ENCODE results near the gene ZNF428. TPM values are rescaled to one million over a fixed set of nuclear protein-coding genes. Genes with fewer than 3 reads are reported as not detected.
"Not testable (repeated sequence)": the region's sequence is repeated elsewhere in the genome, so short reads cannot be mapped to it uniquely, and the experiment has no call there.

The ZNF428 gene
- total and polyA plus RNA-seq, 10 donors, result 19.9 to 54.7 (median 27.7) TPM

DNA sequence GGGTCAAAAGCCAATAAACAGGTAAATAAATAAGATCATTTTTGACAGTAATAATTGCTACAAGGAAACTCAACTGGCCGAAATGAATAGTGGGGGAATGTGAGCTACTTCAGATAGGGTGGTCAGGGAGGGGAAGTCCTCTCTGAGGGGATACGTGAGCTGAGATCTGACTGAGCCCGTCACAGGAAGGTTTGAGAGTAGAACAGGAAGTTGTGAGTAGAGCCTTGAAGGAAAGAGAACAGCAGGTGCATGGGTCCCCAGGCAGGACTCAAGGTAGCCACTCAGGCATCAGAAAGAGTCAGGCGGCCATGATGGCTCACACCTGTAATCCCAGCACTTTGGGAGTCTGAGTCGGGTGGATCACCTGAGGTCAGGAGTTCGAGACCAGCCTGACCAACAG, 29.8 kb downstream of the ZNF428 start:
- H3K4me1 ChIP-seq, result peaks cover 12 to 38% (median 21%) of the 10 kb centered on the region in 6 donors
- no peak for DNase-seq
- TF ChIP-seq, protein P1, sequence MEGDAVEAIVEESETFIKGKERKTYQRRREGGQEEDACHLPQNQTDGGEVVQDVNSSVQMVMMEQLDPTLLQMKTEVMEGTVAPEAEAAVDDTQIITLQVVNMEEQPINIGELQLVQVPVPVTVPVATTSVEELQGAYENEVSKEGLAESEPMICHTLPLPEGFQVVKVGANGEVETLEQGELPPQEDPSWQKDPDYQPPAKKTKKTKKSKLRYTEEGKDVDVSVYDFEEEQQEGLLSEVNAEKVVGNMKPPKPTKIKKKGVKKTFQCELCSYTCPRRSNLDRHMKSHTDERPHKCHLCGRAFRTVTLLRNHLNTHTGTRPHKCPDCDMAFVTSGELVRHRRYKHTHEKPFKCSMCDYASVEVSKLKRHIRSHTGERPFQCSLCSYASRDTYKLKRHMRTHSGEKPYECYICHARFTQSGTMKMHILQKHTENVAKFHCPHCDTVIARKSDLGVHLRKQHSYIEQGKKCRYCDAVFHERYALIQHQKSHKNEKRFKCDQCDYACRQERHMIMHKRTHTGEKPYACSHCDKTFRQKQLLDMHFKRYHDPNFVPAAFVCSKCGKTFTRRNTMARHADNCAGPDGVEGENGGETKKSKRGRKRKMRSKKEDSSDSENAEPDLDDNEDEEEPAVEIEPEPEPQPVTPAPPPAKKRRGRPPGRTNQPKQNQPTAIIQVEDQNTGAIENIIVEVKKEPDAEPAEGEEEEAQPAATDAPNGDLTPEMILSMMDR (IDR thresholded peaks at IDR 0.05 in 8 of 11, conservative IDR thresholded peaks at IDR 0.05 in 3 of 11), result no peak
- no peak for TF ChIP-seq POLR2A (IDR thresholded peaks at IDR 0.05)
- no peak for TF ChIP-seq POLR2AphosphoS5 (IDR thresholded peaks at IDR 0.05)
- no peaks in the 10 kb centered on the region for H3K9me3 ChIP-seq
- intact Hi-C loops (cut with DNase I; ENCODE audit: low total_unique reads), result loop anchor here (10.0 kb wide), 1 partner anchor 55 kb away; the partner anchor contains the start of gene ZNF575
- peak overlapping the region in 5 of 8 donors; percentile 4 to 64 (median 26) for H3K27ac ChIP-seq
- 44 to 51% (median 47%) methylated on average over 6 of the region's 6 CpGs for WGBS, 5 donors
- H3K36me3 ChIP-seq, result peaks cover 0 to 80% (median 28%) of the 10 kb centered on the region in 6 donors
- no peaks in the 10 kb centered on the region for H3K27me3 ChIP-seq (replicated peaks in 1 of 7)
- no peak overlapping the region for H3K4me3 ChIP-seq

DNA sequence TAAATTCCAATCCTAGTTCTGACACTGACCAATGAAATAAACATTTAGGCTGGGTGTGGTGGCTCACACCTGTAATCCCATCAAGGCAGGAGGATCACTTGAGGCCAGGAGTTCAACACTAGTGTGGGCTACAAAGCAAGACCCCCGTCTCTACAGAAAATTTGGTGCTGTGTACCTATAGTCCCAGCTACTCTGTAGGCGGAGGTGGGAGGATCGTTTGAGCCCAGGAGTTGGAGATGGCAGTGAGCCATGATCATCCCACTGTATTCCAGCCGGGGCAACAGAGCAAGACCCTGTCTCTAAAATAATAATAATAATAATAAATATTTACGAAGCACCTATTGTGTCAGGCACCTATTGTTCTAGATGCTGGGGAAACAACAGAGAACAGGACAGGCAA, 30.2 kb downstream of the ZNF428 start:
- H3K36me3 ChIP-seq, result peaks cover 0 to 79% (median 28%) of the 10 kb centered on the region in 6 donors
- TF ChIP-seq POLR2A (IDR thresholded peaks at IDR 0.05) (no peak), POLR2AphosphoS5 (IDR thresholded peaks at IDR 0.05) (no peak)
- TF ChIP-seq, protein P1 (IDR thresholded peaks at IDR 0.05 in 8 of 11, conservative IDR thresholded peaks at IDR 0.05 in 3 of 11), result no peak
- no peak for DNase-seq
- intact Hi-C loops (cut with DNase I; ENCODE audit: low total_unique reads), result loop anchor here (10.0 kb wide), 1 partner anchor 54 kb away; the partner anchor contains the start of gene ZNF575
- peaks cover 8 to 38% (median 20%) of the 10 kb centered on the region in 6 donors for H3K4me1 ChIP-seq
- H3K9me3 ChIP-seq, result no peaks in the 10 kb centered on the region
- H3K4me3 ChIP-seq, result no peak overlapping the region
- H3K27ac ChIP-seq, result peak overlapping the region in 5 of 8 donors; percentile 4 to 64 (median 26)
- 85 to 96% (median 93%) methylated on average over 5 of the region's 5 CpGs for WGBS, 5 donors
- no peaks in the 10 kb centered on the region for H3K27me3 ChIP-seq (replicated peaks in 1 of 7)

DNA sequence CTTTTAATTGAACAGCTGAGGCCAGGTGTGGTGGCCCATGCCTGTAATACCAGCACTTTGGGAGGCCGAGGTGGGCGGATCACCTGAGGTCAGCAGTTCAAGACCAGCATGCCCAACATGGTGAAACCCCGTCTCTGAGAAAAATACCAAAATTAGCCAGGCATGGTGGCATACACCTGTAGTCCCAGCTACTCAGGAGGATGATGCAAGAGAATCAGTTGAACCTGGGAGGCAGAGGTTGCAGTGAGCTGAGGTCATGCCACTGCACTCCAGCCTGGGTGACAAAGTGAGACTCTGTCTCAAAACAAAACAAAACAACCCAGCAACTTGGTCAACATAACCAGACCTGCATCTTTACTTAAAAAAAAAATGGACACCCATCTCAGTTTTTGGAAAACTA, 32.4 kb downstream of the ZNF428 start:
- DNase-seq; H3K4me3 ChIP-seq; H3K27me3 ChIP-seq (replicated peaks in 1 of 7); H3K27ac ChIP-seq; H3K9me3 ChIP-seq: not testable (repeated sequence)
- 86 to 95% (median 92%) methylated on average over 3 of the region's 3 CpGs for WGBS, 5 donors
- H3K4me1 ChIP-seq, result peaks cover 4 to 42% (median 19%) of the 10 kb centered on the region in 6 donors
- peaks cover 0 to 56% (median 14%) of the 10 kb centered on the region in 6 donors for H3K36me3 ChIP-seq
- intact Hi-C loops (cut with DNase I; ENCODE audit: low total_unique reads), result loop anchor here (10.0 kb wide), 1 partner anchor 52 kb away; the partner anchor contains the start of gene ZNF575

DNA sequence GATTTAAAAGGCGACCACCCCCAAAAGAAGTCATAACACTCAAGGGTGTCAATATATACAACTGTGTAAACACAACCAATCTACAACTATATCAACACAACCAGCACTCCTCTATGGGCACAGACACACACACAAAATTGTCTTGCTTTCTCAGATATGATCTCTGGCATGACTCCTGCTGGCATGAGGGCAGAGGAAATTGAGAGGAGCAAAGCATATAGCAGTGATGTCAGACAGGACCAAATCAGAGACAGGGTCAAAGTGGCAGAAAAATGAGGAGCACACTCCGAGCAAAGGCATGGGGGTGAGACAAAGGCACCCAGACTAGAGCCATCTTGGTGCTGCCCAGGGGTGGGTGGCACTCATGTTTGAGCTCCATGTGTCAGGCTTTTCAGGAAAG, 33.1 kb downstream of the ZNF428 start:
- Histone ChIP-seq H3K9me3 (no peaks in the 10 kb centered on the region), H3K4me1 (peaks cover 8 to 49% (median 23%) of the 10 kb centered on the region in 6 donors), H3K27me3 (replicated peaks in 1 of 7) (no peaks in the 10 kb centered on the region), H3K27ac (no peak overlapping the region), H3K36me3 (peaks cover 0 to 50% (median 9%) of the 10 kb centered on the region in 6 donors), H3K4me3 (no peak overlapping the region)
- no peak for DNase-seq
- 61 to 94% (median 83%) methylated on average over 2 of the region's 2 CpGs for WGBS, 5 donors
- intact Hi-C loops (cut with DNase I; ENCODE audit: low total_unique reads), result loop anchor here (10.0 kb wide), 1 partner anchor 52 kb away; the partner anchor contains the start of gene ZNF575
- no peak for TF ChIP-seq POLR2AphosphoS5 (IDR thresholded peaks at IDR 0.05)
- TF ChIP-seq, protein P1 (IDR thresholded peaks at IDR 0.05 in 8 of 11, conservative IDR thresholded peaks at IDR 0.05 in 3 of 11), result no peak
- TF ChIP-seq POLR2A (IDR thresholded peaks at IDR 0.05), result no peak

All from spleen (tissue), 11 donors.